ENCODE measurements around the gene LILRB4.

- TF ChIP-seq CTCF (IDR thresholded peaks at IDR 0.05), result no peak
- TF ChIP-seq POLR2A (IDR thresholded peaks at IDR 0.05), result no peak
- no peak for TF ChIP-seq EP300 (IDR thresholded peaks at IDR 0.05)
Observed at GRCh38 chr19:54670576-54671357, 8.0 kb downstream of the LILRB4 start.
